GM12878 (cell line): ENCODE results near the gene GARIN5B. TPM values are rescaled to one million over a fixed set of nuclear protein-coding genes. Genes with fewer than 3 reads are reported as not detected.
A peak's percentile ranks its signal among the peaks of the same experiment; 100 is the strongest.

Source experiments
- ELK1 ChIP-seq: IDR thresholded peaks from 2 replicates; pipeline ENCODE4 v1.6.1; 2012; ENCODE audit warnings: low read depth, low read length, improper control_type of control experiment
- EP300 ChIP-seq, 2 experiments: fragments of 150-350 bp in 1 of 2; IDR thresholded peaks; 2 replicates each; pipeline ENCODE4 v1.6.1; 2011 to 2012; ENCODE audit warnings: low read depth in 2 of 2, low read length in 2 of 2, borderline replicate concordance in 1 of 2, improper control_type of control experiment in 1 of 2, inconsistent platforms in 1 of 2; ENCODE audit not compliant: control insufficient read depth in 1 of 2
- ETV6 ChIP-seq, 2 experiments: fragments of 450-650 bp in 1 of 2; IDR thresholded peaks in 1 of 2; conservative IDR thresholded peaks in 1 of 2; 2 replicates each; pipeline ENCODE4 v1.6.1; 2014; ENCODE audit warnings: antibody characterized with exemption in 1 of 2, borderline replicate concordance in 1 of 2, low read depth in 1 of 2, mild to moderate bottlenecking in 1 of 2, moderate library complexity in 1 of 2
- HCFC1 ChIP-seq: fragments of 150-350 bp; IDR thresholded peaks from 2 replicates; pipeline ENCODE4 v1.6.1; 2014; ENCODE audit warnings: low read length
- IKZF2 ChIP-seq, 2 experiments: fragments of 450-650 bp; IDR thresholded peaks; 2 replicates each; pipeline ENCODE4 v1.6.1; 2017; ENCODE audit warnings: mild to moderate bottlenecking in 2 of 2, moderate library complexity in 2 of 2
- MEF2A ChIP-seq: IDR thresholded peaks from 2 replicates; pipeline ENCODE4 v1.6.1; 2011; ENCODE audit warnings: low read depth, mild to moderate bottlenecking, low read length, moderate library complexity; ENCODE audit not compliant: insufficient read depth
- MEF2B ChIP-seq: fragments of 450-650 bp; IDR thresholded peaks from 2 replicates; pipeline ENCODE4 v1.6.1; 2018; ENCODE audit warnings: mild to moderate bottlenecking, moderate library complexity; ENCODE audit not compliant: partially characterized antibody, poor library complexity, severe bottlenecking
- MLLT1 ChIP-seq: fragments of 450-650 bp; IDR thresholded peaks from 2 replicates; pipeline ENCODE4 v1.6.1; 2016; ENCODE audit warnings: mild to moderate bottlenecking
- NBN ChIP-seq: fragments of 450-650 bp; IDR thresholded peaks from 2 replicates; pipeline ENCODE4 v1.6.1; 2016
- NFYA ChIP-seq: IDR thresholded peaks from 2 replicates; pipeline ENCODE4 v1.6.1; 2011; ENCODE audit warnings: low read depth, mild to moderate bottlenecking, low read length, improper control_type of control experiment, borderline replicate concordance
- NR2F1 ChIP-seq: fragments of 450-650 bp; conservative IDR thresholded peaks from 2 replicates; pipeline ENCODE4 v1.6.1; 2017; ENCODE audit warnings: mild to moderate bottlenecking
- PRDM15 ChIP-seq: fragments of 450-650 bp; formaldehyde crosslinking; IDR thresholded peaks from 2 replicates; pipeline ENCODE4 v1.4.0; 2020; ENCODE audit warnings: mild to moderate bottlenecking, moderate library complexity
- RAD51 ChIP-seq: fragments of 450-650 bp; IDR thresholded peaks from 2 replicates; pipeline ENCODE4 v1.6.1; 2016; ENCODE audit warnings: moderate library complexity, mild to moderate bottlenecking, inconsistent platforms
- RELA ChIP-seq: fragments of 450-650 bp; IDR thresholded peaks from 2 replicates; pipeline ENCODE4 v1.8.0; 2014; ENCODE audit warnings: borderline replicate concordance; ENCODE audit not compliant: partially characterized antibody
- RUNX3 ChIP-seq: IDR thresholded peaks from 2 replicates; pipeline ENCODE4 v1.6.1; 2012; ENCODE audit warnings: low read length, inconsistent platforms
- SMC3 ChIP-seq: IDR thresholded peaks from 2 replicates; pipeline ENCODE4 v1.6.1; 2011; ENCODE audit warnings: low read length, improper control_type of control experiment, borderline replicate concordance
- SRF ChIP-seq, 2 experiments: IDR thresholded peaks; 2 replicates each; pipeline ENCODE4 v1.6.1; 2011; ENCODE audit warnings: low read depth in 2 of 2, low read length in 2 of 2, mild to moderate bottlenecking in 1 of 2, moderate library complexity in 1 of 2
- SUPT20H ChIP-seq: IDR thresholded peaks from 2 replicates; pipeline ENCODE4 v1.6.1; 2011; ENCODE audit warnings: low read depth, mild to moderate bottlenecking, low read length, moderate library complexity, borderline replicate concordance; ENCODE audit not compliant: control insufficient read depth
- ZNF622 ChIP-seq: fragments of 450-650 bp; IDR thresholded peaks from 2 replicates; pipeline ENCODE4 v1.6.1; 2017; ENCODE audit warnings: mild to moderate bottlenecking, inconsistent platforms
- polyA plus RNA-seq, 11 experiments: library from polyadenylated mRNA; depleted of rRNA in 4 of 11; unstranded in 6 of 11; stranded (reverse) in 5 of 11; fragments of >200 nt; fragmentation: Nextera tagmentation in 4 of 11; fragmentation: Illumina TruSeq in 1 of 11; extraction: Ambion mirVana in 4 of 11; extraction: Trizol in 1 of 11; gene quantifications; 1 replicate in 1 of 11; 2 replicates in 10 of 11; pipeline versions ENCODE4 v1.2.1 to v1.2.3, GENCODE V29; 2011 to 2016; ENCODE audit warnings: inconsistent platforms in 2 of 11, missing spikeins in 2 of 11, low read depth in 1 of 11
- total RNA-seq, 4 experiments: library from RNA; depleted of rRNA in 3 of 4; stranded (reverse); fragments of >200 nt in 3 of 4; fragmentation: Illumina TruSeq in 1 of 4; extraction: Trizol in 1 of 4; gene quantifications; 2 replicates each; pipeline versions ENCODE4 v1.2.1 to v1.2.3, GENCODE V29; 2013 to 2021

The GARIN5B gene
- total and polyA plus RNA-seq, 10 of the 15 experiments (the other 5 are each of a cell fraction or from before 2014, with no cell fraction given) = not detected

- no peak; a peak in 1 of 4 replicates for TF ChIP-seq ETV6 (conservative IDR thresholded peaks at IDR 0.05 in 1 of 2, IDR thresholded peaks at IDR 0.05 in 1 of 2; ENCODE audit: borderline replicate concordance in 1 of 2, low read depth in 1 of 2)
- TF ChIP-seq EP300 (IDR thresholded peaks at IDR 0.05; ENCODE audit: borderline replicate concordance in 1 of 2, control insufficient read depth in 1 of 2, low read depth in 2 of 2, low read length in 2 of 2) = no peak
- TF ChIP-seq SMC3 = no peak
- TF ChIP-seq PRDM15 (CRISPR knock-in tag) = no peak
- TF ChIP-seq HCFC1 = peak; percentile 67
- no peak for TF ChIP-seq NFYA
- peak; percentile 51 for TF ChIP-seq RUNX3
- TF ChIP-seq NBN = 0 out of 2 replicates have a peak, but pooled peaks have one; percentile 77
- peak; percentile 64 for TF ChIP-seq RELA
- TF ChIP-seq MEF2B = peak; percentile 36
- TF ChIP-seq SUPT20H = no peak
- 0 out of 2 replicates have a peak, but pooled peaks have one; percentile 20 for TF ChIP-seq NR2F1
- no peak for TF ChIP-seq RAD51
- 0 out of 4 replicates have a peak, but pooled peaks of 1 of the 2 experiments have one; percentile 44 for TF ChIP-seq SRF (IDR thresholded peaks at IDR 0.05; ENCODE audit: low read depth in 2 of 2, low read length in 2 of 2)
- no peak for TF ChIP-seq IKZF2 (IDR thresholded peaks at IDR 0.05)
- TF ChIP-seq MLLT1 = peak; percentile 88
- no peak for TF ChIP-seq ZNF622
- no peak for TF ChIP-seq MEF2A
- TF ChIP-seq ELK1 = peak; percentile 42; the same call in 1 of the 2 replicates
These were observed 22.8 kb upstream of the GARIN5B start, which contains the start of gene RPL28 (continued) for GRCh38 chr19:55385724-55386492.
